ENCODE results near the gene MT1A.

MT1A gene

DNA sequence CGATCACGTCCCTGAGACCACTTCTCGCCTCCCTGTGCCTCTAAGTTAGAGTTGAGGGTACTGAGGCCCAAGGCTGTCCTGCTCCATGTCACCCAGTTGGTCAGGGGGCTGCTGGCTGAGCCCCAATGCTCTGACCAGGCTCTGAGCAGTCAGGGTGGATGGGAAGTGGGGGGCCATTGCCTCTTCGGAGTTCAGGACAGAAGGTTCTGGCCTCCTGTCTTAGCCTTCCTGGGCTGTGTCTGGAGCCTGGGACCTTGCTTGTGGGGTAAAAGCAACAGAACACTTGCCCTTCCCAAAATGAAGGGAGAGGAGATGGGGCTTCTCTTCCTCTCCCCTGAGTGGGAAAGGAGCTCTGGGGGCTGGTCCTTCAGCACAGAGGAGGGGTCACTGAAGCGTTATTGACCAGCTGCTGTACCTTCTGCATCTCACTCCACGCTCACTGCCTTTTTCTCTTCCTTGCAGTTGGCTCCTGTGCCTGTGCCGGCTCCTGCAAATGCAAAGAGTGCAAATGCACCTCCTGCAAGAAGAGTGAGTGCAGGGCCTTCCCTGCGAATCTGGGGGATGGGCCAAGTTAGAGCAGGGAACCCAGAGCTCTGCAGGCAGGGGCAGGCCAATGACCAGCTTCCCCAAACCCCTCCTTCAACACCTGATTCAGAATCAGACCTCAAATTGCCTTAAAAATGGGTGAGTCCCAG, 44.4 kb downstream of the MT1A start:
- Mint-ChIP-seq H3K27ac (peak overlapping the region; percentile 94), H3K4me1 (ENCODE audit: low read depth) (peaks cover 29% of the 10 kb centered on the region), H3K4me3 (peak overlapping the region; percentile 93), H3K9me3 (peaks cover 2% of the 10 kb centered on the region), H3K36me3 (ENCODE audit: low read depth) (peaks cover 28% of the 10 kb centered on the region), H3K27me3 (no peaks in the 10 kb centered on the region)
- no peak for DNase-seq

DNA sequence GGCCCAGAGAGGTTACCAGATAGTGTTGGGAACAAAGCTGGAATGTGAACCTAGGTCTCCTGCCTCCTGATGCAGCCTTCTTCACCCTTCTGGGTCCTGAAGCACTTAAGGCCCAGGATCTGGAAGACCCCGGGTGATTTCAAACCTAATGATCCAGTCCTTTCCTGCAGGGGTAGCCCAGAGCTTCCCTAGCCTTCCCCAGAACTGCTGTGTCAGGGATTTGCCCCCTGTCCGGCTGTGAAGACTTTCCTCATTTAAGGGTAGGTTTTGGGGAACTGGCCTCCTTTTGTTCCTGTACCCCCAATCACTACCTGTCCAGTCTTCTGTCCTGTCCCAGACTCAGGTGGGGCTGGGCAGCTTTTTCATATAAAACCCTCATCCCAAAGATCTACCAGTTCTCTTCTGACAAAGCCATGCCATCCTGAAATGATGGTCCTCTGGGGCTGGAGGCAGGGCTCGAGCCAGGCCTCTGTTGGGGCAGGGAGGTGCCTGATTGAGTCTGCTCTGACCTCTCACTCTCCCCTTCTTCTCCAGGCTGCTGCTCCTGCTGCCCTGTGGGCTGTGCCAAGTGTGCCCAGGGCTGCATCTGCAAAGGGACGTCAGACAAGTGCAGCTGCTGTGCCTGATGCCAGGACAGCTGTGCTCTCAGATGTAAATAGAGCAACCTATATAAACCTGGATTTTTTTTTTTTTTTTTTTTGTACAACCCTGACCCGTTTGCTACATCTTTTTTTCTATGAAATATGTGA, 45.1 kb downstream of the MT1A start:
- H3K4me3 Mint-ChIP-seq: peak overlapping the region; percentile 93
- peak overlapping the region; percentile 2 for H3K27ac Mint-ChIP-seq
- DNase-seq: no peak
- peaks cover 2% of the 10 kb centered on the region for H3K9me3 Mint-ChIP-seq
- H3K36me3 Mint-ChIP-seq (ENCODE audit: low read depth): peaks cover 28% of the 10 kb centered on the region
- H3K4me1 Mint-ChIP-seq (ENCODE audit: low read depth): peaks cover 29% of the 10 kb centered on the region
- no peaks in the 10 kb centered on the region for H3K27me3 Mint-ChIP-seq

DNA sequence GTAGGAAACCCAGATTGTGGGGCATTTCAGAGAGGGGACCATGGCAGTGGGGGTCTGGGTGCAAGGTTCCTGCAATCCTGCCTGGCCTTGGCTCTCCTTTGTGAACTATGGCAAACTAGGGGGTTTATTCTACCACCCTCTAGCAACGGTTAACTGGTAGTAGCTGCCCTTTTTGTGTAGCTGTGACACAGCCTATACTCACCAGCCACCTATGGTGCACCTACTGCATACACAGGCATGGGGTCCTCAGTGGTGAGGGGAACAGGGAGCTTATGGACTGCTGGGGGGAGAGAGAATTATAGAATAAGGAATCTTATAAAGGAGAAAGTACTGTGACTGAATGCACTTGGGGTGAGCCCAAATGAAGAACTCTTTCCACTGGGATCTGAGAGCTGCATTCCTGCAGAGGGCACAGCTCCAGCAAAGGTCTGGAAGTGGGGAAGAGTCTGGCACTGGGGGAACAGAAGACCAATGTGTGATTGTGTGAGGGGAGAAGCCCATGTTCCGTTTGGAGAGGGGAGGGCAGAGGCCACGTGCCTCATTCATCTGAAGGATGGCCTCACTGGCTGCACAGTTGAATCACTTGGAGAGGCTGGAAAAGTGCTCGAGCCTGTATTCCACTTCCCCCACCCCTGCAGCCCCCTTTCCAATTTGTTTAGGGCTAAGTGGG, 45.9 kb downstream of the MT1A start:
- Mint-ChIP-seq H3K9me3 (peaks cover 2% of the 10 kb centered on the region), H3K4me3 (peak overlapping the region; percentile 93)
- DNase-seq: no peak

DNA sequence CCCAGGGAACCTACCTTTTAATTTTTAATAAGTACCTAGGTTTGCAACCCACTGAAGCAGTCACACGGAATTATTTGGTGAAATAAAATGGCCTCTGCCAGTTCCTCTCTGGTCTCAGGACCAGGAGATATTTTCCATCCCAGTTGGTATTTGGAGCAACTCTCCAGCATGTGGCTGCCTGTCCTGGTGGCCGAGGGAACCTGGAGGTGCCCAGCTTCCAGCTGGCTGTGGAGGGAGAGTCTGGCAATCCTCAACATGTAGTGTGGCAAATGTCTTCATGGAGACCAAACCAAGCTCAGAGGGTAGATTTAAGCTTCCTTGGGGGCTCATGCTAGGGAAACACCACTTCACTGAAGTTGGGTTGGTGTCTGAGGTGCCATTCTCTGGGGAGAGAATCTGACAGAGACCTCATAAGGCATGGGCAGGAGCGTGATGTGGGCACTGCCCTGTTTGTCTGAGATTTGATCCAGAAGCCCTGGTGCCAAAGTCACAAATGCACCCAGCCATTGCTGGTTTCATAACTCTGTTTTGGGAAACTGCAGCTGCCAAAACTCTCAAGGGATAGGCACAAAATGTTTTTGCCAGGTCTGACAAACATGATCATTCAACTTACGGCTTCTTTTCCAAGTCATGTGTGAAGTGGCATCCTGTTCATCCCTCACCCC, 46.6 kb downstream of the MT1A start:
- no peak overlapping the region for H3K4me3 Mint-ChIP-seq
- H3K4me1 Mint-ChIP-seq (ENCODE audit: low read depth): peaks cover 24% of the 10 kb centered on the region
- H3K36me3 Mint-ChIP-seq (ENCODE audit: low read depth): peaks cover 28% of the 10 kb centered on the region
- H3K27me3 Mint-ChIP-seq: no peaks in the 10 kb centered on the region
- DNase-seq: no peak
- peaks cover 2% of the 10 kb centered on the region for H3K9me3 Mint-ChIP-seq
- H3K27ac Mint-ChIP-seq: no peak overlapping the region

More for the DNA sequence above, 45.9 kb downstream of the MT1A start:
- Mint-ChIP-seq H3K27ac (no peak overlapping the region), H3K36me3 (ENCODE audit: low read depth) (peaks cover 28% of the 10 kb centered on the region), H3K27me3 (no peaks in the 10 kb centered on the region), H3K4me1 (ENCODE audit: low read depth) (peaks cover 29% of the 10 kb centered on the region)

DNA sequence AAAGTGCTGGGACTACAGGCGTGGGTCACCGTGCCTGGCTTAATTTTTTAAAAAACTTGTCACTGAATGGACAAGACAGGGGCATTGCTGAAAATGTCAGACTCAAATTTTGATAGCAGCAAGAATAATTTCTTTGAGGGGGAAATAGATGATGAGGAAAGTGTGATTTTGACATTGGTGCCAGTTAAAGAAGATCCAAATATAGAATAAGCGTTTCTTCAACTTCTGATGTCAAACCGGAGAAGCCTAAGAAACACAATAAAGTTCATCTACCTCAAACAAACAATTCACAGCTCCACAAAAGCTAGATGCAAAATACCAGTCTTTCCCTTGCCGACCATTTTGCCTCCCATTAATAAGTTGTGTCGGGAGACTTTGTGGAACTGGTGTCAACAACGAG, 48.3 kb downstream of the MT1A start:
- H3K9me3 Mint-ChIP-seq: peaks cover 2% of the 10 kb centered on the region
- peaks cover 28% of the 10 kb centered on the region for H3K36me3 Mint-ChIP-seq (ENCODE audit: low read depth)
- peaks cover 20% of the 10 kb centered on the region for H3K4me1 Mint-ChIP-seq (ENCODE audit: low read depth)
- H3K27me3 Mint-ChIP-seq: no peaks in the 10 kb centered on the region
- DNase-seq: no peak
- no peak overlapping the region for H3K4me3 Mint-ChIP-seq
- no peak overlapping the region for H3K27ac Mint-ChIP-seq

DNA sequence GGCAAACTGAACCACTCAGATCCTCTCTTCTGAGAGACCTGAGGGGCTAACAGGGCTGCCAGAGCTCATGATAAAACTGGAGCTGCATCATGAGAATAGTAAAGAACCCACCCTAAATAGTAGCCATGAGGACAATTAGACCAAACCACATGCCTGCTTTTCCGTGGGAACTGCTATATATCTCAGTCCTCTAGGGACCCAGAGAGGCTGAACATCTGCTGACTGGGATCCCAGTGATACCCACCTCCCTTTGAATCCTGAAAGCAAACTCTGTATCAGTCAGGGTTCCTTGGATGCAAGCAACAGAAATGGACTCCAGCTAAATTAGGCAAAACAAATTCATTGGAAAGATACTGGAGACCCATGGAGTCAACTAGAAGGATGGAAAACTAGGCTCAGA, 50.3 kb downstream of the MT1A start:
- Mint-ChIP-seq H3K4me1 (ENCODE audit: low read depth) (peaks cover 8% of the 10 kb centered on the region), H3K36me3 (ENCODE audit: low read depth) (peaks cover 20% of the 10 kb centered on the region), H3K27me3 (no peaks in the 10 kb centered on the region), H3K9me3 (peaks cover 2% of the 10 kb centered on the region), H3K27ac (no peak overlapping the region), H3K4me3 (no peak overlapping the region)
- no peak for DNase-seq

DNA sequence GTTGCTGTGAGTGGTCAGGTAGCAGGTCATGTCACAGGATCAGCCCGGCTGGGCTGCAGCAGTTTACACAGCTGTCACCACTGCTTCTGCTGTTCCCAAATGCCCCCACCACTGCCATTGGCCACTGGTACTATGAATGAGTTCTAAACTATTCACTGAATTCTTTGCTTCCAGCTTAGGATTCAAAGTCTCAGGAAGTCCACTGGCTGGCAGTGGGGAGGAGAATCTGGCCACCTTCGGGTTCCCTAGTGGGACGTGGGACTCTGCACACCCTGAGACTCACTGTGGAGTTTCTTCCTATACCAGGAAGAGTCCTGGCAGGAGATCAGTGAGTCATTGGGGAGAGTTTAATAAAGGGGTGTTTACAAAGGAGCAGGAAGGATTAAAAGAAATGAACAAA, 50.7 kb downstream of the MT1A start:
- no peak overlapping the region for H3K27ac Mint-ChIP-seq
- DNase-seq: no peak
- H3K4me3 Mint-ChIP-seq: no peak overlapping the region
- H3K4me1 Mint-ChIP-seq (ENCODE audit: low read depth): peaks cover 4% of the 10 kb centered on the region
- peaks cover 16% of the 10 kb centered on the region for H3K36me3 Mint-ChIP-seq (ENCODE audit: low read depth)
- H3K27me3 Mint-ChIP-seq: no peaks in the 10 kb centered on the region
- H3K9me3 Mint-ChIP-seq: peaks cover 2% of the 10 kb centered on the region
